Transverse colon (tissue), 3 donors: Measurements from ENCODE around the gene CENPT.

Source experiments
- POLR2A ChIP-seq: fragments of 450-650 bp; IDR thresholded peaks from one replicate; pipeline ENCODE4 v1.6.1; 2016; ENCODE audit warnings: antibody characterized with exemption, mild to moderate bottlenecking, moderate library complexity
- POLR2AphosphoS5 ChIP-seq, 3 donors: sonication (generic); formaldehyde crosslinking; IDR thresholded peaks; one replicate each; pipeline ENCODE4 v1.6.1; 2016; ENCODE audit warnings: antibody characterized with exemption in 3 of 3

DNA sequence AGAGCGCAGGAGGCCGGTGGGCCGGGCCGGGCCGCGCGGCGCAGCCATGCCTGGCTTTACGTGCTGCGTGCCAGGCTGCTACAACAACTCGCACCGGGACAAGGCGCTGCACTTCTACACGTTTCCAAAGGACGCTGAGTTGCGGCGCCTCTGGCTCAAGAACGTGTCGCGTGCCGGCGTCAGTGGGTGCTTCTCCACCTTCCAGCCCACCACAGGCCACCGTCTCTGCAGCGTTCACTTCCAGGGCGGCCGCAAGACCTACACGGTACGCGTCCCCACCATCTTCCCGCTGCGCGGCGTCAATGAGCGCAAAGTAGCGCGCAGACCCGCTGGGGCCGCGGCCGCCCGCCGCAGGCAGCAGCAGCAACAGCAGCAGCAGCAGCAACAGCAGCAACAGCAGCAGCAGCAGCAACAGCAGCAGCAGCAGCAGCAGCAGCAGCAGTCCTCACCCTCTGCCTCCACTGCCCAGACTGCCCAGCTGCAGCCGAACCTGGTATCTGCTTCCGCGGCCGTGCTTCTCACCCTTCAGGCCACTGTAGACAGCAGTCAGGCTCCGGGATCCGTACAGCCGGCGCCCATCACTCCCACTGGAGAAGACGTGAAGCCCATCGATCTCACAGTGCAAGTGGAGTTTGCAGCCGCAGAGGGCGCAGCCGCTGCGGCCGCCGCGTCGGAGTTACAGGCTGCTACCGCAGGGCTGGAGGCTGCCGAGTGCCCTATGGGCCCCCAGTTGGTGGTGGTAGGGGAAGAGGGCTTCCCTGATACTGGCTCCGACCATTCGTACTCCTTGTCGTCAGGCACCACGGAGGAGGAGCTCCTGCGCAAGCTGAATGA is 4.8 kb downstream of the CENPT start:
- TF ChIP-seq POLR2A (no peak), POLR2AphosphoS5 (IDR thresholded peaks at IDR 0.05) (peak in 1 of 3 donors; percentile 8)
